Measurements from ENCODE around the gene KPNA3.

GRCh38 chr13:49806126-49806536 lies 13.6 kb upstream of the KPNA3 start:
- TF ChIP-seq EZH2 (IDR thresholded peaks at IDR 0.05) (no peak), POLR2AphosphoS5 (IDR thresholded peaks at IDR 0.05; ENCODE audit: borderline replicate concordance, low read depth, low read length) (no peak)
